ENCODE measurements around the gene FRAS1. TPM values are rescaled to one million over a fixed set of nuclear protein-coding genes. Genes with fewer than 3 reads are reported as not detected.

The FRAS1 gene
- total RNA-seq, 1 experiment from 2014 or later: 82.0 TPM

- TF ChIP-seq CBFB (CRISPR knock-in tag; IDR thresholded peaks at IDR 0.05; ENCODE audit: low read depth): no peak
- TF ChIP-seq AR (CRISPR knock-in tag; IDR thresholded peaks at IDR 0.05): no peak
- TF ChIP-seq E2F4 (CRISPR knock-in tag; IDR thresholded peaks at IDR 0.05; ENCODE audit: borderline replicate concordance, low read depth): no peak
- TF ChIP-seq PRRX2 (CRISPR knock-in tag; IDR thresholded peaks at IDR 0.05): no peak
- DNase-seq (ENCODE audit: low spot score) (no peak), ATAC-seq (no peak)
- H3K36me3 Mint-ChIP-seq: no peaks in the 10 kb centered on the region; the same call in 1 of the 2 replicates
- no peaks in the 10 kb centered on the region for H3K27me3 Mint-ChIP-seq (ENCODE audit: low read depth)
- H3K27ac Mint-ChIP-seq: peak overlapping the region; percentile 37; the same call in 1 of the 2 replicates
- no peaks in the 10 kb centered on the region for H3K9me3 Mint-ChIP-seq
- ChIA-PET POLR2A (no interaction called here), CTCF (interaction anchor here (0.6 to 1.1 kb wide), 2 partner anchors 16 to 96 kb away, joined by 3 to 6 read pairs; no protein-coding TSS in a partner anchor)
- H3K4me3 Mint-ChIP-seq: no peak overlapping the region
- H3K4me1 Mint-ChIP-seq: peaks cover 61% of the 10 kb centered on the region
These were observed 98.0 kb downstream of the FRAS1 start for GRCh38 chr4:78154972-78155590.

GRCh38 chr4:78155616-78156105 lies 98.5 kb downstream of the FRAS1 start:
- ChIA-PET CTCF (interaction anchor here (0.6 to 1.1 kb wide), 2 partner anchors 15 to 96 kb away, joined by 3 to 6 read pairs; no protein-coding TSS in a partner anchor), POLR2A (no interaction called here)
- TF ChIP-seq ZNF317 (CRISPR knock-in tag; IDR thresholded peaks at IDR 0.05; ENCODE audit: borderline replicate concordance, low read depth): no peak
- no peak for TF ChIP-seq MYBL2 (CRISPR knock-in tag; IDR thresholded peaks at IDR 0.05)
- TF ChIP-seq STAT6 (CRISPR knock-in tag; conservative IDR thresholded peaks at IDR 0.05; ENCODE audit: low read depth): no peak
- TF ChIP-seq NR1H2 (CRISPR knock-in tag; IDR thresholded peaks at IDR 0.05): no peak
- no peak for TF ChIP-seq TEAD1 (CRISPR knock-in tag; IDR thresholded peaks at IDR 0.05)
- no peak for TF ChIP-seq TP53 (CRISPR knock-in tag; IDR thresholded peaks at IDR 0.05)
- no peak for TF ChIP-seq CBFB (CRISPR knock-in tag; IDR thresholded peaks at IDR 0.05; ENCODE audit: low read depth)
- H3K36me3 Mint-ChIP-seq: no peaks in the 10 kb centered on the region; the same call in 1 of the 2 replicates
- ATAC-seq: no peak
- H3K4me3 Mint-ChIP-seq: no peak overlapping the region
- no peak for DNase-seq (ENCODE audit: low spot score)
- H3K27ac Mint-ChIP-seq: no peak overlapping the region
- no peaks in the 10 kb centered on the region for H3K9me3 Mint-ChIP-seq
- H3K27me3 Mint-ChIP-seq (ENCODE audit: low read depth): no peaks in the 10 kb centered on the region
- peaks cover 60% of the 10 kb centered on the region for H3K4me1 Mint-ChIP-seq

- ChIA-PET CTCF (interaction anchor here (1.0 kb wide), 1 partner anchor 15 kb away, joined by 3 read pairs; no protein-coding TSS in a partner anchor), POLR2A (no interaction called here)
- peak; percentile 41 for ATAC-seq
- H3K36me3 Mint-ChIP-seq: no peaks in the 10 kb centered on the region; the same call in 1 of the 2 replicates
- no peaks in the 10 kb centered on the region for H3K27me3 Mint-ChIP-seq (ENCODE audit: low read depth)
- peak overlapping the region; percentile 73 for H3K27ac Mint-ChIP-seq
- H3K4me3 Mint-ChIP-seq: no peak overlapping the region
- H3K4me1 Mint-ChIP-seq: peaks cover 63% of the 10 kb centered on the region
- no peak for DNase-seq (ENCODE audit: low spot score)
- H3K9me3 Mint-ChIP-seq: no peaks in the 10 kb centered on the region
- TF ChIP-seq USF1 (CRISPR knock-in tag; IDR thresholded peaks at IDR 0.05) (no peak), ZNF121 (CRISPR knock-in tag; IDR thresholded peaks at IDR 0.05) (no peak), TP53 (CRISPR knock-in tag; IDR thresholded peaks at IDR 0.05) (no peak), MAX (CRISPR knock-in tag; IDR thresholded peaks at IDR 0.05) (no peak), RELA (CRISPR knock-in tag; IDR thresholded peaks at IDR 0.05; ENCODE audit: borderline replicate concordance) (no peak), NR2C2 (CRISPR knock-in tag; IDR thresholded peaks at IDR 0.05) (no peak), ATF2 (CRISPR knock-in tag; IDR thresholded peaks at IDR 0.05; ENCODE audit: borderline replicate concordance, low read depth) (no peak), CBFB (CRISPR knock-in tag; IDR thresholded peaks at IDR 0.05; ENCODE audit: low read depth) (no peak)
These were observed 99.4 kb downstream of the FRAS1 start for GRCh38 chr4:78156520-78156919.

Data from WTC11 (cell line).